ENCODE data around the gene RYR1. TPM values are rescaled to one million over a fixed set of nuclear protein-coding genes. Genes with fewer than 3 reads are reported as not detected.

RYR1 gene
- total RNA-seq: under 0.01 TPM in 2 replicates

DNA sequence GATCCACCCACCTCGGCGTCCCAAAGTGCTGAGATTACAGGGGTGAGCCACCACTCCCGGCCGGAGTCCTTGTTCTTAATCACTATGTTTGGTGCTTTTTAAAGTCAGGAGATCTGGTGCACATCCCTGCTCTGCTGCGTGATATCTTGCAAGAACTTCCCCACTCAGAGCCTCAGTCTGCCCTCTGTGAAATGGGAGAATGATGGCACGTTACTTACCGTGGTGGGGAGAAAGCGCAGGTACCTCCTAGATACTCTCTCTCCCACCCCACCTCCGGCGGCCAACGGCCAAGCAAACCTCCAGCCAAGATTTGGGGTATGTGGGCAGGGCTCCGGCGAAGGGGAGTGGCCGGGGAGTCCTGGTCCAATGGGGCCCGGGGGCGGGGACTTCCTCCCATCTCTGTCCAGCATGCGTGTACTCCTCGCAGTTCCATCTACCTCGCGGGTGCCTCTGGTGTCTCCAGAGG, at the start of gene RYR1:
RYR1 (plus strand) TSS at position 424 of the 466 bp plus-strand sequence. CDS start 139 bp downstream, outside the sequence.

DNA sequence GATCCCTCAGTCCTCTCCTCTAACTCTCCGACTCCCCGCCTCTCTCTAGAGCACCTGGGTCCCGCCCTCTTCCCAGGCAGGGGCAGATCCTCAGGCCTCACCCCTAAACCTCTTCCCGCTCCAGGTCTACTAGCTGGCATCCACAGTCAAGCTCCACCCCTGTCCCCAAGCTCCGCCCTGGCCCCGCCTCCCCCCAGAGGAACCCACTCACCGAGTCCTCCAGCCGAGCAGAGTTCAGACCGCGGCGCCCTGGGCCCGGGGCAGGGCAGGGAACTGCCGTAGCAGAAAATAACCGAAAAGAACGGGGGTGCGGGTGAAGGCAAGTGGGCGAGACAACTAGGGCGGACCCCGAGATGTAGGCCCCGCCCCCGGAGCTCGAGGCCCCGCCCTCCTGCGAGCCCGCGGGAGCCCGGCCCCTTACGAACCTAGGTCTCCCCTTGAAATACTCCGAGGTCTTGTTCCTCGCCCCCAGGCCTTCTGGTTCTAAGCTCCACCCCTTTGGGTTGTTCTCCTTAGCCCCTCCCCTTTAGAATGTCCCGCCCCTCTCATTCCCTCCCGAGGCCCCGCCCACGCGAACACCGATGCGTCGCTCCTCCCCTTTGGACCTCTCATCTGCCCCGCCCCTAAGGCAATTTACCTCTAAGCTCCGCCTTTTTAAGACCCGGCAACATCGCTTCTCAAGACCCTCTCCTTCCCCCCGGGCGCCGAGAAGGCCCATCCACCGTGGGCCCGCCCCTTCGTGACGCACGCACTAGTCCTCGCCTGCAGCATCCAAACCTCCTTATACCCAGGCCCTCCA, 45.7 kb upstream of the RYR1 start, which contains the start of gene GGN:
GGN (minus strand) TSS at position 485 of the 799 bp plus-strand sequence. CDS start 773 bp downstream, outside the sequence.

DNA sequence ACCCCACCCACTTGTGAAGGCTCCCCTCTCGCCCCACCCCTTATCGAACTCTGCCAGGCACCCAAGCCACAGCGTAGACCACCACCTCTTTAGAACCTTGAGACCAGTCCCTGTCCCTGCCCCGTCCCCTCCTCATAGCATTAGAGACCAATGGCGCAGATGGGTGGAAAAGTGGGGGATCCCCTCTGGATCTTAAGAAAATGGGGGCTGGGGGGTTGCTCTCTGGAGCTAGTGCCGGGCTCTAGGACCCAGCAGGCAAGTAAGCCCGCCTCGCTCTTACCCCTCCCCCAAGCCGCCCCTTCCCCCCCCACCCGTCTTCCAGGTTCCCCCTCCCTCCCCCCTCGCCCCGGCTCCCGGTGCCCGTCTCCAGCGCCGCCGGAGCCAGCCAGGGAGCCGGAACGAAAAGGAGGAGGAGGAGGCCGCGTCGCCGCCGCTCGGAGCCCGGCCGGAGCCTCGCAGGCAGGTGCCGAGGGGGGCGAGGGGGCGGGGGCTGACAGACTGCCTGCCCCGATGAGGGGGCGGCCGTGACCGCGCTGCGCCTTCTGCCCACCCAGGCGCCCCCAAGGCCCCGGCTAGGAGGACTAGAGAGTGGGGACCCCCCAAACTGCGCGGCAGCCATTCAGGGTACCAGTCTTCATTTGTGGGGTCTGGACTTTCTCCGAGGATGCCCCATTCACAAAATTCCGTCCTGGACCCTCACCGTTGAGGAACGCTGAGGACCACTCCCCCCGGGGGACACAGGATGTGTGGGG, 45.0 kb upstream of the RYR1 start, which contains the start of gene SPRED3:
SPRED3 (plus strand) TSS at position 349 of the 752 bp plus-strand sequence. CDS start 1,606 bp downstream, outside the sequence.

DNA sequence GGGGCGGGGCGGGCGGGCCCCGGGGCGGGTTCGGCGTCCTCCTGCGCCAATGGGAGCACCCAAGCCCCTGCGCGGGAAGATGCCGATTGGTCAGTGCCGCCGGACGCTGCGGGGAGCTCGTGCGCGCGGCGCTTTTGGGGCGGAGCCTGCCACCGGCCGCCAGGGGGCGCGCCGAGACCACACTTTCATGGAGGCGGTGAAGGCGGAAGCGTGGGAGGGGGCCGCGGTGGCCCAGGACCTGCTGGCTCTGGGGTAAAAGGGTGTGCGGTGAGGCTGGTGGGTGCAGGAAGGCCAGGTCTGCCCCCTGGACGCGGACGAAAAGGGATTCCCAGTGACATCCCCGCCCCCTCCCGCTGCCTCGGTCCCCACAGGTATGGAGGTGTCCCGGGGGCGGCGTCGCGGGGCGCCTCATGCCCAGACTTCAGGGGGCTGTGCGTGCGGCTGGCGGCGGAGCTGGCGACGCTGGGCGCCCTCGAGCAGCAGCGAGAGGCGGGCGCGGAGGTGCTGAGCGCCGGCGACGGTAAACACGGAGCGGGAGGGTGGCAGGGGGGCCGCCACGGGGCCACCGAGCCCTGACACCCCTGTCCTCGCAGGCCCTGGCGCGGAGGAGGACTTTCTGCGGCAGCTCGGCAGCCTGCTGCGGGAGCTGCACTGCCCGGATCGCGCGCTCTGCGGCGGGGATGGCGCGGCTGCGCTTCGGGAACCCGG, 30.4 kb upstream of the RYR1 start, which contains the start of gene FAM98C:
FAM98C (plus strand) TSS at position 127 of the 708 bp plus-strand sequence; CDS start at position 188, 61 bp downstream.

DNA sequence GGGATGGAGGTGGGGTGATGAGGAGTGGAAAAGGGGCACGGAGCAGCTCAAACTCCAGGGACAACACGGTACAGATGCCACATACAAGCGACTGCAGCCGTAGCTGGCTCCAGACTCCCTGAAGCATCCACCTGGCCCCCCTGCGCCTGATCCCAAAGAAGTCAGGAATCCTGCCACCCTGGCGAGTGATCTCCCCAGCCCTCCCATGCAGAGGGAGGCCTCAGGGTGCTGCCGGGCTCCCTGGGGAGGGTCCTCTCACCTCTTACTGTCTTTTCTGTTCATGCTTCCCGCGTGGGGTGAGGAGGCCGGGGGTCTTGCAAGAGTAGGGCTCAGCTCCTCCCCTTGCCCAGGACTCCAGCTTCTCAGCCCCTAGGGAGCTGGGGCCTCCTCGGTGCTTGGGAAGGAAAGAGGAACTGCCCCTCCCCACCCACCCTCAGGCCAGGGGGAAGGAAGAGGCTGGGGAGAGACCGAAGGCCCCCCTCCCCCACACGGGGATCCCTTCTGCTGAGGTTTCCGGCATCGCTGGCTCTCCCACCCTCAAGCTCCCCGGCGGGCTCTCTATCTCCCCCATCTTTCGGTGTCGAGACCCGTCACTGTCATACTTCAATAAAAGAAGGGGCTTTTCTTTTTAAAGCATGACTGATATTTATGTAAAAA, 7.6 kb upstream of the RYR1 start, which contains the start of gene RASGRP4:
RASGRP4 (minus strand) TSS at position 410 of the 657 bp plus-strand sequence; CDS start at position 282, 128 bp downstream.

DNA sequence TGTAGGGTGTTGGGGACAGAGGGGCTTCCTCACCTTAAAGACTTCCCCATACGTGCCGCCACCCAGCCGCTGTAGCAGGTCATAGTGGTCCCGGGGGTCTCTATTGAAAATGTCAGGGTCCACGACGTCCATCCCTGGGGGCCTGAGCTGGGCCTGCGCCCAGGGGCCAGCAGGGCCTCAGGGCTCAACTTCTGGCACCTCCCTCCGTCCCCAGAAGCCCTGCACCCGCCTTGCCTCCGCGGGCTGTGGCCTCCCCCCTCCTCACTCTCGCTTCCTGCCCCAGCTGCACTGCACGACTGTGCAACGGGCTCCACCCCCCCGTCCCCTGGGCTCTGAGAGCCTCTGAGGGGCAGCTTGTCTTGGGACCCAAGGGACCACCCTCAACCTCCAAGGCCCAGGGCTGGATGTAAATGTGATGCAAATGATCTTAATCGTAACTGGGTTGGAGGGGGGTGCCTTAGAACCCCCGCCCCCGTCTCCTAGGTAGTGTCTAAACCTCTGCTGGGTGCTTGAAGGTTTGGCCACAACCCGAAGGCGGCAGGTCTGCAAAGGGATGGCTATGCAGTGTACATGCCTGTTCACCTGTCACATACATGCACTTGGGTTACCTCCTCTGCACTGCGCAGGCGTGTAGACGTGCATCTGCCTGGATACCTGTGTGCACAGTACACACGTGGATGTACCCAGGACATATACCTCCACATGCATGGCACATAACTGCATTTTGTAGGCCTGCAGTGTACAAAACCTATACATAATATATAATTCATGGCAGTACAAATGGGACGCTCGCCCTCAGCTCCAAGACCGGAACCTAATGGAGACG, 184.5 kb downstream of the RYR1 start, which contains the start of gene MAP4K1:
MAP4K1 (minus strand) TSS at position 190 of the 826 bp plus-strand sequence; CDS start at position 132, 58 bp downstream.

DNA sequence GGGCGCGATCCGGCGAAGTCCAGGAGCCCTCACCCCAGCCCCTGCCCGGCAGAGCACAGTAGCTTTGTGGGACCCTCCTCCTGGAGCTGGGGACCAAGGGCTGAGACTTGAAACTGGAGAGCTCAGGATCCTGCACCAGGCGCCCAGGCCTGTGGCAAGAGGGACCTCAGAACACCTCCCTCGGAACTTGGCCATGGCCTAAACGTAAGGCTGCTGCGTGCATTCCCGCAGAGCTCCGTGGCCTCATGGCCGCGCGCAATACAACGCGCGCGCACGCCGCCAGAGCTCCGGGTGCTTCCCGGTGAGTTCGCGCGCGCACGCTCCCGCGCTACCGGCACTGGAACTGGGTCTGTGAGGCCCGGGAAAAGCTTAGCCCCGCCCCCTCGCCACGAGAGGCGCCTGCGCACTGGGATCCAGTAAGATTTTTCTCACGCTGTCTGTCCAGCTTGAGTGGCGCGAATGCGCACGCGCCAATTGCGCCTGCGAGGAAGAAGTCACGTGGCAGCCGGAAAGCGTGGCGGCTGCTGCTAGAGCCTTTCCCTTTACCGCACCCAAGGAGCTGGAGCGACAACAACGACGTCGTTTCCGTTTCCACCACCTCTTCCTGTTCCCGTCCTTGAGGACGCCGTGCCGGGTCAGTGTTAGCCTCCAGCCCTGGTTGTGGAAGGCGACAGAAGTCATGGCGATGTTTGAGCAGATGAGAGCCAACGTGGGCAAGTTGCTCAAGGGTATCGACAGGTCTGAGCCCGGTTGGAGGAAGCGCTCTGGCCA, 185.3 kb downstream of the RYR1 start, which contains the start of gene EIF3K:
EIF3K (plus strand) TSS at position 599 of the 771 bp plus-strand sequence; CDS start at position 680, 81 bp downstream.

Other genes with a start within 250 kb of the RYR1 start
- gene DPF1, start 209.5 kb upstream of the RYR1 start, total RNA-seq: 0.34 and 0.63 TPM in 2 replicates
- 0.16 and 0.17 TPM in 2 replicates for gene PPP1R14A, start 177.3 kb upstream of the RYR1 start, total RNA-seq
- gene SPINT2, start 169.1 kb upstream of the RYR1 start, total RNA-seq: 1.4 and 2.1 TPM in 2 replicates
- gene C19orf33, start 129.4 kb upstream of the RYR1 start, total RNA-seq: 1.5 and 8.8 TPM in 2 replicates
- gene YIF1B, start 117.7 kb upstream of the RYR1 start, total RNA-seq: 41.0 and 58.3 TPM in 2 replicates
- 1.9 and 2.0 TPM in 2 replicates for gene KCNK6, start 113.8 kb upstream of the RYR1 start, total RNA-seq
- 1.0 and 1.1 TPM in 2 replicates for gene CATSPERG, start 97.9 kb upstream of the RYR1 start, total RNA-seq
- gene PSMD8, start 59.1 kb upstream of the RYR1 start, total RNA-seq: 182 and 195 TPM in 2 replicates
- gene GGN, start 45.7 kb upstream of the RYR1 start, total RNA-seq: 0.32 and 0.34 TPM in 2 replicates
- gene SPRED3, start 45.0 kb upstream of the RYR1 start, total RNA-seq: 0.69 and 2.0 TPM in 2 replicates
- 8.2 and 9.6 TPM in 2 replicates for gene FAM98C, start 30.6 kb upstream of the RYR1 start, total RNA-seq
- 0.34 TPM in 1 of 2 replicates, not detected in the other for gene RASGRP4, start 7.5 kb upstream of the RYR1 start, total RNA-seq
- gene MAP4K1, start 184.3 kb downstream of the RYR1 start, total RNA-seq: 0.32 TPM in 1 of 2 replicates, not detected in the other
- gene EIF3K, start 185.5 kb downstream of the RYR1 start, total RNA-seq: 254 and 388 TPM in 2 replicates
- 195 and 200 TPM in 2 replicates for gene ACTN4, start 214.0 kb downstream of the RYR1 start, total RNA-seq

Measured in bronchial smooth muscle cell (primary cell).